ENCODE results near the gene PLA2G2F.

Gene PLA2G2F

GRCh38 chr1:20143734-20144565, 4.8 kb downstream of the PLA2G2F start:
- H3K27ac ChIP-seq, result no peak overlapping the region
- no peak for TF ChIP-seq CTCF (conservative IDR thresholded peaks at IDR 0.05)

- no peak overlapping the region for H3K27ac ChIP-seq
- TF ChIP-seq CTCF (conservative IDR thresholded peaks at IDR 0.05), result no peak
These were observed 8.9 kb downstream of the PLA2G2F start for GRCh38 chr1:20147846-20148570.

- no peak overlapping the region; the same call in 1 of the 2 replicates for H3K27ac ChIP-seq
- TF ChIP-seq CTCF (conservative IDR thresholded peaks at IDR 0.05), result no peak
These were observed 9.7 kb downstream of the PLA2G2F start for GRCh38 chr1:20148571-20149500.

- TF ChIP-seq CTCF (conservative IDR thresholded peaks at IDR 0.05), result no peak
- H3K27ac ChIP-seq, result no peak overlapping the region; the same call in 1 of the 2 replicates
These were observed 10.6 kb downstream of the PLA2G2F start for GRCh38 chr1:20149601-20150325.

GRCh38 chr1:20150326-20150705, 11.2 kb downstream of the PLA2G2F start:
- no peak for TF ChIP-seq CTCF (conservative IDR thresholded peaks at IDR 0.05)
- no peak overlapping the region for H3K27ac ChIP-seq

GRCh38 chr1:20150969-20151368, 11.8 kb downstream of the PLA2G2F start:
- no peak overlapping the region; the same call in 1 of the 2 replicates for H3K27ac ChIP-seq
- TF ChIP-seq CTCF (conservative IDR thresholded peaks at IDR 0.05), result no peak
